Measurements from ENCODE around the gene SPNS2. TPM values are rescaled to one million over a fixed set of nuclear protein-coding genes. Genes with fewer than 3 reads are reported as not detected.

Gene SPNS2
- total and polyA plus RNA-seq, 2 donors (not counting 1 experiment from before 2014, with no cell fraction given) = 0.48 TPM; not detected in 1

GRCh38 chr17:4533523-4534504 is 35.1 kb downstream of the SPNS2 start:
- Histone ChIP-seq H3K4me1 (ENCODE audit: control insufficient read depth in 2 of 2, insufficient read depth in 2 of 2, low read length in 2 of 2) (peaks cover 0 to 3% of the 10 kb centered on the region in 2 donors), H4K20me1 (ENCODE audit: control insufficient read depth, insufficient read depth, low read length, poor library complexity, severe bottlenecking) (no peaks in the 10 kb centered on the region), H3K9me3 (ENCODE audit: control extremely low read depth in 1 of 3, control insufficient read depth in 2 of 3, insufficient read depth in 1 of 3, low read length in 2 of 3) (no peaks in the 10 kb centered on the region), H3K4me3 (ENCODE audit: control extremely low read depth in 1 of 5, extremely low read depth in 1 of 5, insufficient read depth in 1 of 5, low read depth in 2 of 5, low read length in 4 of 5) (no peak overlapping the region), H3K27me3 (replicated peaks in 1 of 4; ENCODE audit: control extremely low read depth in 1 of 4, control insufficient read depth in 3 of 4, insufficient read depth in 4 of 4, low read length in 3 of 4) (peaks cover 0 to 2% (median 0%) of the 10 kb centered on the region in 4 experiments), H2AFZ (ENCODE audit: insufficient read depth, low read depth, low read length, poor library complexity, severe bottlenecking) (no peak overlapping the region), H3K36me3 (replicated peaks in 1 of 2; ENCODE audit: control extremely low read depth in 1 of 2, control insufficient read depth in 1 of 2, extremely low read depth in 1 of 2, insufficient read depth in 2 of 2, low read length in 1 of 2) (peaks cover 0 to 4% of the 10 kb centered on the region in 2 experiments), H3K9ac (ENCODE audit: low read length) (no peak overlapping the region), H3K4me2 (replicated peaks; ENCODE audit: low read depth, low read length, poor library complexity, severe bottlenecking) (no peak overlapping the region), H3K27ac (ENCODE audit: low read length in 2 of 2) (no peak overlapping the region), H3K79me2 (ENCODE audit: control insufficient read depth, insufficient read depth, low read length) (no peaks in the 10 kb centered on the region)
- no peak overlapping the region for H3K27ac Mint-ChIP-seq
- no peak for DNase-seq
- H3K4me1 Mint-ChIP-seq = peaks cover 2% of the 10 kb centered on the region
- intact Hi-C loops (cut with micrococcal nuclease) = no loop called here
- no peaks in the 10 kb centered on the region for H3K9me3 Mint-ChIP-seq (ENCODE audit: insufficient read depth)
- CTCF ChIA-PET = no interaction called here
- TF ChIP-seq EZH2 (IDR thresholded peaks at IDR 0.05; ENCODE audit: borderline replicate concordance, insufficient read depth, low read depth, low read length, poor library complexity, severe bottlenecking) = no peak
- no peak for TF ChIP-seq CTCF (IDR thresholded peaks at IDR 0.05)
- ATAC-seq (ENCODE audit: low read depth) = no peak
- no peak overlapping the region for H3K4me3 Mint-ChIP-seq
- WGBS (ENCODE audit: insufficient coverage) = 64% methylated on average over 23 of the region's 23 CpGs
- POLR2A ChIA-PET = no interaction called here
- peaks cover 15% of the 10 kb centered on the region for H3K27me3 Mint-ChIP-seq

- Histone ChIP-seq H3K9me3 (ENCODE audit: control extremely low read depth in 1 of 3, control insufficient read depth in 2 of 3, insufficient read depth in 1 of 3, low read length in 2 of 3) (no peaks in the 10 kb centered on the region), H3K4me2 (replicated peaks; ENCODE audit: low read depth, low read length, poor library complexity, severe bottlenecking) (no peak overlapping the region), H3K79me2 (ENCODE audit: control insufficient read depth, insufficient read depth, low read length) (no peaks in the 10 kb centered on the region), H3K36me3 (replicated peaks in 1 of 2; ENCODE audit: control extremely low read depth in 1 of 2, control insufficient read depth in 1 of 2, extremely low read depth in 1 of 2, insufficient read depth in 2 of 2, low read length in 1 of 2) (peaks cover 0 to 6% of the 10 kb centered on the region in 2 experiments), H2AFZ (ENCODE audit: insufficient read depth, low read depth, low read length, poor library complexity, severe bottlenecking) (no peak overlapping the region), H3K27me3 (replicated peaks in 1 of 4; ENCODE audit: control extremely low read depth in 1 of 4, control insufficient read depth in 3 of 4, insufficient read depth in 4 of 4, low read length in 3 of 4) (peaks cover 0 to 2% (median 0%) of the 10 kb centered on the region in 4 experiments), H4K20me1 (ENCODE audit: control insufficient read depth, insufficient read depth, low read length, poor library complexity, severe bottlenecking) (no peaks in the 10 kb centered on the region), H3K9ac (ENCODE audit: low read length) (no peak overlapping the region), H3K4me3 (ENCODE audit: control extremely low read depth in 1 of 5, extremely low read depth in 1 of 5, insufficient read depth in 1 of 5, low read depth in 2 of 5, low read length in 4 of 5) (no peak overlapping the region), H3K4me1 (ENCODE audit: control insufficient read depth in 2 of 2, insufficient read depth in 2 of 2, low read length in 2 of 2) (peaks cover 0 to 3% of the 10 kb centered on the region in 2 donors), H3K27ac (ENCODE audit: low read length in 2 of 2) (no peak overlapping the region)
- no peak for ATAC-seq (ENCODE audit: low read depth)
- no peaks in the 10 kb centered on the region for H3K9me3 Mint-ChIP-seq (ENCODE audit: insufficient read depth)
- ChIA-PET CTCF (no interaction called here), POLR2A (no interaction called here)
- peaks cover 2% of the 10 kb centered on the region for H3K4me1 Mint-ChIP-seq
- intact Hi-C loops (cut with micrococcal nuclease) = no loop called here
- TF ChIP-seq EZH2 (IDR thresholded peaks at IDR 0.05; ENCODE audit: borderline replicate concordance, insufficient read depth, low read depth, low read length, poor library complexity, severe bottlenecking) (no peak), CTCF (IDR thresholded peaks at IDR 0.05) (no peak)
- 93% methylated on average over 16 of the region's 17 CpGs for WGBS (ENCODE audit: insufficient coverage)
- no peak overlapping the region for H3K27ac Mint-ChIP-seq
- no peak for DNase-seq
- H3K27me3 Mint-ChIP-seq = peaks cover 13% of the 10 kb centered on the region
- H3K4me3 Mint-ChIP-seq = no peak overlapping the region
Measured at GRCh38 chr17:4534515-4534914, 35.8 kb downstream of the SPNS2 start.

Data from B cell (primary cell).